VCaP (cell line): Measurements from ENCODE around the gene SEPHS1.
"Not testable (repeated sequence)": the region's sequence is repeated elsewhere in the genome, so short reads cannot be mapped to it uniquely, and the experiment has no call there.

ENCODE experiments used
- H3K27ac ChIP-seq: fragments of 450-650 bp; 2 replicates; pipeline ENCODE4 v1.5.1; 2017
- CTCF ChIP-seq: fragments of 450-650 bp; conservative IDR thresholded peaks from 2 replicates; pipeline ENCODE4 v1.5.1; 2017; ENCODE audit warnings: mild to moderate bottlenecking, moderate library complexity

The SEPHS1 gene

GRCh38 chr10:13291821-13292773 lies 56.0 kb downstream of the SEPHS1 start:
- TF ChIP-seq CTCF, result no peak
- no peak overlapping the region for H3K27ac ChIP-seq

- no peak overlapping the region for H3K27ac ChIP-seq
- no peak for TF ChIP-seq CTCF
These were observed 57.0 kb downstream of the SEPHS1 start for GRCh38 chr10:13291061-13291460.

GRCh38 chr10:13284050-13284449 lies 64.0 kb downstream of the SEPHS1 start:
- TF ChIP-seq CTCF, result no peak
- H3K27ac ChIP-seq, result peak overlapping the region; percentile 39; the same call in 1 of the 2 replicates

GRCh38 chr10:13282348-13282747 lies 65.7 kb downstream of the SEPHS1 start:
- not testable (repeated sequence) for H3K27ac ChIP-seq

- no peak overlapping the region for H3K27ac ChIP-seq
- TF ChIP-seq CTCF, result peak; percentile 49
These were observed 71.2 kb downstream of the SEPHS1 start for GRCh38 chr10:13276749-13277365.

- H3K27ac ChIP-seq, result not testable (repeated sequence)
These were observed 71.9 kb downstream of the SEPHS1 start for GRCh38 chr10:13276146-13276545.

- TF ChIP-seq CTCF, result no peak
These were observed 75.9 kb downstream of the SEPHS1 start for GRCh38 chr10:13272164-13272571.

GRCh38 chr10:13271552-13272163 lies 76.4 kb downstream of the SEPHS1 start:
- peak overlapping the region; percentile 15; the same call in 1 of the 2 replicates for H3K27ac ChIP-seq
- no peak; the same call in 1 of the 2 replicates for TF ChIP-seq CTCF

More at GRCh38 chr10:13272164-13272571, 75.9 kb downstream of the SEPHS1 start:
- peak overlapping the region; percentile 15; the same call in 1 of the 2 replicates for H3K27ac ChIP-seq
